ENCODE results near the gene TOP1.

The TOP1 gene

DNA sequence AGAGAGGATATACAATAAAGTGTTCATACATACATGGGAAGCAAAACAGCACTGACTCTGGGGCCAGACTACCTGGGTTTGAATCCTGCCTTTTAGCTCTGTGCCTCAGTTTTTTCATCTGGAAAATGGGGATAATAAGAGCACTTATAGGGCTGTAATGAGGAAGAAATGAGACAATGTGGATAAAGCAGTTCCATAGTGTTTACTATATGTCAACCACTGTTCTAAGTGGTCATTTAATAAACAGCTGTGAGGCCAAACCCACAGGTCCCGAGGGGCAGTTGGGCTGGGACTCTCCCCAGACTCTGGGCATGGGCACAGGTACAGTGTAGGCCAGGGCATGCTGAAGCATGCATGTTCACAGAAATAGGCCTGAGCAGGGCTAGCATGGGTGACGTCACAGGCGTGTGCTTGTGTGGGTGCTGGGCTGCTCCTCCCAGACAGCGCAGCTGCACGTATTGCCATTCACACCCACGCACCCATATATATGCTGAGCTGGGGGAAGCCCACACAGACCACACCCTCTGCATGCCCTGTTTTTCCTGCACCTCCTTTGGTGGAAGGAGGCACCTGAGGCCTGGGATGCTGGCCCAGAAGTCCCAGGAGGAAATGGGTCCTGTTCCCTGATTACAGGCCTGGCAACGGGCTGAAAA is 105.2 kb downstream of the TOP1 start:
- DNase-seq, result no peak

DNA sequence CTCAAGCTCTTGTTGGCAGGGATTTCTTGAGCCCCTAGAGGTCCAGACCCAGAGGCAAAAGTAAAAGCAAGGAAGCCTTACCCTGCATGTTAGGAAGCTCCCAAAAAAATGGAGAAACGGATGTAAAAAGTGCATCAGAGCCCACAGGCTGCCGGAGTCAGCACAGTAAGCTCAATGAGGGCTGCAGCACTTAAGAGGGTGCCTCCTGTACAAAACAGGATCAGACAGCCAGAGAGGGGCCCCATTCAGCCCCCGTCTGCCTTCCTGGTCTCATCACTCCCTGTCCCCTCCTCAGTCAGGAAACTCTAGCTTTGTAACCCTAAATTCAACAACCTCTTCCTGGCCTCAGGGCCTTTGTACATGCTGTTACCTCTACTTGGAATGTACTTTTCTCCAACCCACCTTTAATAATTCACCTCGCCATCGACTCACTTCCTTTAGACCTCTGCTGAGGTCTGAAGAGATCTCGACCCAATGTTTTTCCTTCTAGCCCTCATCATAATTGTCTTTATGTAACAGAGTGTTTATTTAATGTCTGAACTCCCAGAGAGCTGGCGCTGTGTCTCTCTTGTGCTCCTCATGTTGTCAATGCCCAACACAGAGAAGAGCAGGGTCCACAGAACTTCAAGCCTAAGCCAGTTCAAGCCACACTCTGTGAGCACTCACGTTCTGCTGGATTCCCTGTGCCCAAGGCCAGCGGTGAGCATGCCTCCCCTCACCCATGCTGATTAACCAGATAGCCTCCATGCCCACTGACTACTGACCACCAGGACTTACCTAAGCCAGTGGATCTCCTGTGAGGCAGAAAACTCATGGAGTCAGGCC is 106.0 kb downstream of the TOP1 start:
- no peak for DNase-seq

DNA sequence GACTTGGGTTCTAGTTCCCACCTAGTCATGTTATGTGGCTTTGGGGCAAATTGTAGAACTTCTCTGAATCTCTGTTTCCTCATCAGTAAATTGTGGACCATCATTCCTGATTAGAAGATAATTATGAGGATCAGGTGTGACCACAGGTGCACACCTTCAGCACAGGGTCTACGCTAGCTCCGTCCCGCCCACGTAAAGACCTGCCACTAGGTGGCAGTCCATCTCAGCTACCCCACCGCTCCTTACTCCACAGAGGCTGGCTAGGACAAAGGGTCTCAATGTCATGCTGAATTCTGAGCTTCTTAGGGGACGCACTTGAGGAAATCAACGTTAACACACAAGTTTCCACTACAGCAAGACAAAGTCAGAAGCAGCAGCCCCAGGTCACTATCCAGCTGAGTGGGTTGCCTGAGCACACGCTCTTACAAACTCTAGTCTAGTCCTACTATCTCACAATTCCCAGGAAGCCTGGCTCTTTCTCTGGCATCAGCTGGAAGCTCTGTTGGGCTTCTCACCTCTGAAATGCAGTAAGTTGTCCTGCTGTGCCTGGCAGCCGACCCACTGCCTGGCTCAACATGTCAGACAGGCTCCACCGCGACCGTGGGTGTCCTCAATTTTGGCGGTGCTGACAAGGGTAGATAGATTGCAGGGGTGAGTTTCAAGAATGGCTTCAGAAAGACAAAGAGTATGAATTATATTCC is 106.7 kb downstream of the TOP1 start:
- peak; percentile 52 for DNase-seq

DNA sequence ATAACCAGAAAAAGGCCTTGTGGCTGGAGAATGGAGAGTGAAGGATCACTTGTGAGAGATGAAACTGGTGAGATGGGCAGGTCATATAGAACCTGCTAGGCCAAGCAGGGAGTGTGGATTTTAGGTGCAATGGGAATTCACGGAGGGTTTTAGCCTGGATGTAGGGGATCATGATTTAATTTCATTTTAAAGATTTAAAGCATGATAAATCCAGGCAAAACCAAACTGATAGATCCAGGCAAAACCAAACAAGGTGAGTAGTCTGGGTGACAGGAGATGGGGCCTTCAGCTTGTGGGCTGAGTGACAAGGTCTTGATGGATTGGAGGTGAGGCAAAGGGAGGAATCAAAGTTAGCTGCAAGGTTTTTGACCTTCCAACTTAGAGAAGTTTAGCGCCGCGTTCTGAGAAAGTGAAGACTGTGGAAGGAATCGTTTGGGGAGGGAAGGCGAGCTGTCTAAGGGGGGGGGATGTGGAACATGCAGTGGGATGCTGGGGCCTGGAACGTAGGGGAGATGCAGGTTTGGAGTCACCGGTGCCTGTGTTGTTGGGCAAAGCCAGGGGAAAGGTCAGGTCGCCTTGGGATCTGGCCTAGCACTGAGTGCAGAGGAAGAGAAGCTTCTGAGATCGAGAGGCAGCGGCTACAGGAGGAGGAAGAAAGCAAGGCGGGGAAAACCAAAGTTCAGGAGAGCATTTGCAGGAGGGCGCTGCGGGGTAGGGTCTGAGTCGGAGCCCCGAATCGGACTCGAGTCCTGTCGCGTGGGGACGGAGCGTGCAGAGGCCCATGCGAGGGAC is 107.5 kb downstream of the TOP1 start:
- DNase-seq, result no peak

GRCh38 chr20:41136680-41137613 is 108.3 kb downstream of the TOP1 start, which contains the start of gene PLCG1:
Gene PLCG1 (plus strand): TSS chr20:41137543. CDS start chr20:41137642, 99 bp downstream.
- peak; percentile 96 for DNase-seq

DNA sequence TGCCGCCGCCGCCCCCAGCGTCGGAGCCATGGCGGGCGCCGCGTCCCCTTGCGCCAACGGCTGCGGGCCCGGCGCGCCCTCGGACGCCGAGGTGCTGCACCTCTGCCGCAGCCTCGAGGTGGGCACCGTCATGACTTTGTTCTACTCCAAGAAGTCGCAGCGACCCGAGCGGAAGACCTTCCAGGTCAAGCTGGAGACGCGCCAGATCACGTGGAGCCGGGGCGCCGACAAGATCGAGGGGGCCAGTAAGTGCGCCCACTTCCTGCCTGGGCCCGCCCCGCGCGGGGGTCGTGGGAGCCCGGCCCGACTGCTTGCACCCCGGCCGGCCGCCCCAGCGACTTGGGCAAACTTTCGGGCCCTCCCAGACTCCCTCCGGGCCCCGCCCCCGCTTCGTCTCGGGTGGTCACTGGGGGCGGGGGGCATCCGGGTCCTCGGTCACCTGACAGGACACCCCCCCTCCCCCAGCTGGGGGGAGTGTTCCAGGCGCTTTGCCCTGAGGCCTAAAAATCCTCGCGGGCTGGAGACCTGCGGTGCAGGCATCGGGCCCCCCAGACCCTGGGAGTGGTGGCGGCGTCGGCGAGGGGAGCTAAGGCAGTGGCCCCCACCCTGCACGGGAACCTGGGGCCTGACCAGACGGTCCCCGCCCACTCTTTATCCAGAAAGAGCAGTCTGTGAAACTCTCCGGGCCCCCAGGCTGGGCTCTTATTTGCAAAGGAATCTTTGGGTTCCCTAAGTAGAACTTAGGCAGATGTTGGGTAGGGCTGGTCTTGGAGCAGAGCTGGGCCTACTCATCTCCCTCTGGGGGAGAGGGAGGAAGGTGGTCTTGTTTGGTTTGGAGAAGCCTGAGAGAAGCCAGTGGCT is 109.2 kb downstream of the TOP1 start:
- DNase-seq, result peak; percentile 91

DNA sequence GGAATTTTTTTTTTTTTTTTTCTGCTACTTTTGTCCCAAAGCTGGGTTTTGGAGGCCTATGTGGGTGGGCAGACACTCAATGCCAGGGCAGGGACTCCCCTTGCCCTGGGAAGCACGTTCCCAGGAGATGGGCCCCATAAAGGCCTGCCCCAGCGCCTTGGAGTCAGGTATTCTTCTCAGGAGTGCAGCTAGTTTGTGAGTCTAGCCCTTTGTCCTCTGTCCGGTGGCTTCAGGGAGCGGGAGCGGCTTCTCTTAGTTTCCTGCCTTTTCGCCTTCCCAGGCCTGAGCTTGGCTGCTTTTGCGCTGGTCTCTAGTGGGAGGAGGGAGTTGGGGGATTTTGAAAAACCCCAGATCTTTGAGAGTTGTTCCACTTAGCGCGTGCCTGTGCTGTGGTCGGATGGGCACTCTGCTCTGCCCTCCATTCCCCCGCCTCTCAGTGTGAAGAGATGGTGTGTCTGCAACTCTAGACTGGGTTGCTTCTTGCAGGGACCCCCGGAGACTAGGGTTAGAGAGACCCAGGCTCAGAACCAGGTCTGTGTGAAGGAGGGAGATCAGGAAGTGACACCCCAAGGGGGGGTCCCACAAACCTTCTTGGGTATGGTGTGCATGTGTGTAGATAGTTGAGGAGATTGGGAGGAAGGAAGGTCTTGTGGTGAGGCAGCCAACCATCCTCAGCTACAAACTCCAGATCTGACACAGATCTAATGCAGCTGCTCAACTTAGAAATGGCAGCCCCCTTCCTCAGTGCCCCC is 110.0 kb downstream of the TOP1 start:
- DNase-seq, result peak; percentile 59

DNA sequence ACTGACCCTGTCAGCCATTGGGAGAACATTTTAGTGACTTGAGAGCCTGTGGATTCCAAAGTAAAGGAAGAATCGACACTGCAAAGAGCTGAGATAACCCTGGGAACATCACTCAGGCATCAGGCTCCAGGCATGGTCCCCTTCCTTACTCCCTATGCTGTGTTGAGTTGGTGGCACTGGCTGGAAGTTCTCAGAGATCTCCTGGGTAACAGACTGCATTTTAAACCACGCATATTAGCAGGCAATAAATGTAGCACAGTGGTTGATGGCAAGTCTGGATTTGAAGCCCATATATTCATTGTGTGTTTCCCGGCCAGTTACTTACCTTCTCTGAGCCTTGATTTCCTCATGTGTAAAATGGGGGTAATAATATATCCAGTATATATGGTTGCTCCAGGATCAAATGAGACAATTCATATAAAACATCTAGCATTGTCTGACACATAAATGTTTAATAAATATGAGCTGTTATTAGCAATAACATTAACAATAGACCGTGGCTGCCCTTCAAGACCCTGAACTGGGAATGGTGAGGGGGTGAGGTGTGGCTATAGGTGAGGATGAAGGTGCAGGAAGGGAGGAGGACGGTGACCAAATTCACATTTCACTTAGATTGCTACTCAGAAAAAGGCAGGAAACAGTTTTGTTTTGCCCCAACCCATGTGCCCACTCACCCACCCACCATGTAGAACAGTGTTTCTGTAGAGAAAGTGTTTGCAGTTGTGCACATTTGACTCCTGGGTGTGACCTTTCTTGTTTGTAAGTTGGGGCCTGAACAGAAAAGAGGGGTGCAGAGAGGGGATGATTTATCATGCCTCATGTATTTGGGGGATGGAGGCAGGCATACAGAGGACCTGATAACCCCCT is 110.8 kb downstream of the TOP1 start:
- DNase-seq, result no peak

GRCh38 chr20:41140226-41141133 is 111.9 kb downstream of the TOP1 start:
- no peak for DNase-seq

DNA sequence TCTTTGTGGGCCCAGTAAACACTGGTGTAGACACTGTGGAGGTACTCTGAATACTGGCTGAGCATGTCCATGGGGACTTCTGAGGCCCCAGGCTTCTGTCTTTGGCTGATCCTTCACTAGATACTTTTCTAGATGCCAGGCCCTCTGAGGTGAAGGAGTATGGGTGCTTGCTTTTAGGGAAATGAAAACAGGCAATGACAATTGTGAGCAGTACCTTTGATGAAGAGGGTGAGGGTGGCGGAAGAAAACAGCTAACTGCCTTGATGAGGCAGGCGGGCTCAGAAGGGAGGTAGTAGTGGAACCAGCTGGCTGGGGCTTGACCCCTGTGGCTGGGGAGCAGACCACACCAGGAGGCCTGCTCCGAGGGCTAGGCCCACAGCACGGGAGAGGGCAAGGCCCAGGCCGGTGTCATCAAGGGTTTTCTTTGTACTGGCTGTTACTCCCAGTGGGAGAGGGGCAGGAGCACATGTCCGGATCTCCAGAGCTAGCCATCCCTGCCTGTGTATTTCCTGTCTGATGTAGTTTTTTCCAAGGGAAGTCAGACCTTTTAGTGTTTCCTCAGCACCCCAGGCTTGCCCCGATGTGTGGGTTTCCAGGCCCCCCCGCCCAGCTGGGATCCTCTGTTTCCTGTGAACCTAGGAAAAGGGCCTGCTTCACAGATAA is 112.7 kb downstream of the TOP1 start:
- peak; percentile 27 for DNase-seq

DNA sequence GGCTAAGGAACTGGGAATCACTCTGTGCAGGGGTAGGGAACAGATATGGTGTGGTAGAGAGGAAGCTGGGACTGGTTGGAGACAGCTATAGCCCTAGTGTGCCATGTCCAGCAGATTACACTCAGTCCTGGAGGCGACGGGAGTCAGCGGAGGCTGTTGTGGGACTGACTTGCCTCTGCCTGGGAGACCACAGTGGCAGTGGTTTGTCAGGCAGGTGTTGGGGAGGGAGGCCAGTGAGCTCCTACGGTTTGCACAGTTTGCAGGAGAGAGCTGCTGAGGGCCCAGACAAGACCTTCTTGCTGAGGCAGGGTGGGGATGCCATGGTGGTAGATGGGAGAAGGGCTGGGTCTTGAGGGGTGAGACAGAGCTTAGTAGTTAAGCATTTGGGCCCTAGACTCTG is 113.6 kb downstream of the TOP1 start:
- DNase-seq, result no peak

GRCh38 chr20:41142919-41143318 is 114.3 kb downstream of the TOP1 start:
- no peak for DNase-seq

DNA sequence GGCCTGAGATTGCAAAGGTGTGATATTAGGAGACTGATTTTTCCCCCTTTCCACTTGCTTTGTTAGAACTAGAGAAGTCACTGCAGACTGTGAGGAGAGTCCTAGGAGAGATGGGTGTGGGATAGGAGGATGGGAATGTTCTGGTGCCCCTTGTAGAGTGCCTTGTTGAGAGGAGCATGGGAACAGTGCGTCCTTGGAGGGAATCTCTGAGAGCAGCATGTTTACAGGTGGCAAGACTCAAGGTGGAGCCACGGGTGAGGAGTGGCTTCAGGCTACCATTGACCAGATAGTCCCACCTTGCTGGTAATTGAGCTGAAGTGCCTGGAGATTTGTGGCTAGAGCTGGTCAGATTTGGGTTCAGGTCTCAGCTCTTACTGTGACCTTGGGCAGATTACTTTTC is 114.7 kb downstream of the TOP1 start:
- no peak for DNase-seq

- DNase-seq, result no peak
Observed at GRCh38 chr20:41145317-41145716, 116.7 kb downstream of the TOP1 start.

DNA sequence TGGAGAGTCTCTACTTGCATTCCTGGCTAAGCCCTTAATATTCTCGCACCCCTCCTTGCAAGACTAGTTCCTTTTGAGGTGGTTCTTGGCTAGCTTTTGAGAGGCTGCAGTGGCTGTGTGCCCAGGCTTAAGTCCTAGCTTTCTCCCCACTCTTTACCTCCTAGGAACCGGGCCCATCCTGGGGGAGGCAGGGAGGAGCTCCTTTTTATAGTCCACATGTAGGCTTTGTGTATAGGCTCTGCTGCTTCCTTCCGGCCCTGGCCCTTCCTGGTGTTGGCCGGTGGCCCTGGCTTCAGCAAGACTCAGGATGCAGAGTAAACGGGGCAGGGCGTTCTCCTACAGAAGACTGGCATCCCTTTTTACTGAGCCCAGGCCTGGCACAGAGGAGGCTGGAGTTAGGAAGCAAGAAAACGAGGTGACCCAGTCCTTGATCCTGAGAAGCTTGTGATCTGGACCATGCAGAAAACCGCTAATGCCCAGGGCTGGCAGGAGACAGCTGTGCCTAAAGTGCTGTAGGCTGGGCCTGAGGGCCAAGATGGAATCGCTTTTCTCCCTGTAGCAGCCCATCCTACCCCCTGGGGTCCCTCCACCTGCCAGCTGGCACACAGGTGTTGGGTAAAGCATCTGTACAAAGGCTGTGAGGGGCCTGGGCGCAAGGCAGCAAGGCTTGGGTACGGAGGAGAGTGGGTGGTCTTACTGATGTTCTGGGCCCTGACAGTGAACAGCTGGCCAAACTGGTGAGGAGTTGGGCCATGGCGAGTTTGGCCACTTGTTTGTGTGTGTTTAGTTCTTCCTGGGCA is 117.4 kb downstream of the TOP1 start:
- no peak for DNase-seq

DNA sequence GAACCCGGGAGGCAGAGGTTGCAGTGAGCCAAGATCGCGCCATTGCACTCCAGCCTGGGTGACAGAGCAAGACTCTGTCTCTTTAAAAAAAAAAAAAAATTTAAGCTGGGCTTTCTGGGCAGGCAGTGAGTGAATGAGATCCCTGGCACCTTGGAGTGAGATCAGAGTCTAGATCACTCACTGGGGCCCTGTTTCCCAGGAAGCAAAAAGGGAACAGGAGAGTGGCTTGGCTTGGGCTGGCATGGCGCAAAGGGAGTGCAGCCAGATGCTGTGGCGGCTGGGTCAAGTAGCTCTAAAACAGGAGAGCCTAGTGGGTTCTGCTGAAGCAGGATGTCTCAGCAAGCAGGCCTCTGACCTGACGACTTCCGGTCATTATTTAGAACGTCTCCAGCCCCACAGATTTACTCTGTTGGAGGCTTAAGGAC is 119.2 kb downstream of the TOP1 start:
- no peak for DNase-seq
